ENCODE measurements around the gene SHH. TPM values are rescaled to one million over a fixed set of nuclear protein-coding genes. Genes with fewer than 3 reads are reported as not detected.
A peak's percentile ranks its signal among the peaks of the same experiment; 100 is the strongest.

Gene SHH
- total RNA-seq, 1 donor from 2014 or later = 16.7 TPM

GRCh38 chr7:155810770-155811559 lies 1.3 kb downstream of the SHH start:
- no peak for ATAC-seq
- intact Hi-C loops (cut with DNase I) = loop anchor here (10.0 kb wide), 1 partner anchor 654 kb away; no protein-coding TSS in a partner anchor
- DNase-seq (ENCODE audit: low spot score) = no peak

GRCh38 chr7:155809947-155810769 lies 2.1 kb downstream of the SHH start:
- no peak for DNase-seq (ENCODE audit: low spot score)
- ATAC-seq = no peak
- intact Hi-C loops (cut with DNase I) = loop anchor here (10.0 kb wide), 1 partner anchor 655 kb away; no protein-coding TSS in a partner anchor

- intact Hi-C loops (cut with DNase I) = no loop called here
- DNase-seq (ENCODE audit: low spot score) = no peak
- ATAC-seq = no peak
These were observed 2.8 kb downstream of the SHH start for GRCh38 chr7:155809332-155809946.

GRCh38 chr7:155808549-155809331 lies 3.5 kb downstream of the SHH start:
- DNase-seq (ENCODE audit: low spot score) = no peak
- no peak for ATAC-seq
- intact Hi-C loops (cut with DNase I) = no loop called here

GRCh38 chr7:155807789-155808548 lies 4.3 kb downstream of the SHH start:
- ATAC-seq = no peak
- no peak for DNase-seq (ENCODE audit: low spot score)
- intact Hi-C loops (cut with DNase I) = no loop called here

GRCh38 chr7:155807065-155807671 lies 5.1 kb downstream of the SHH start:
- DNase-seq (ENCODE audit: low spot score) (no peak), ATAC-seq (no peak)
- intact Hi-C loops (cut with DNase I) = no loop called here

GRCh38 chr7:155806096-155806871 lies 6.0 kb downstream of the SHH start:
- intact Hi-C loops (cut with DNase I) = no loop called here
- ATAC-seq (no peak), DNase-seq (ENCODE audit: low spot score) (no peak)

GRCh38 chr7:155805826-155806095 lies 6.5 kb downstream of the SHH start:
- DNase-seq (ENCODE audit: low spot score) (no peak), ATAC-seq (no peak)
- intact Hi-C loops (cut with DNase I) = no loop called here

GRCh38 chr7:155804897-155805825 lies 7.1 kb downstream of the SHH start:
- intact Hi-C loops (cut with DNase I) = no loop called here
- DNase-seq (ENCODE audit: low spot score) (no peak), ATAC-seq (peak; percentile 52)

GRCh38 chr7:155804431-155804831 lies 7.8 kb downstream of the SHH start:
- intact Hi-C loops (cut with DNase I) = no loop called here
- DNase-seq (ENCODE audit: low spot score) = no peak
- ATAC-seq = no peak

- peak; percentile 48 for DNase-seq (ENCODE audit: low spot score)
- no peak for ATAC-seq
- intact Hi-C loops (cut with DNase I) = no loop called here
These were observed 8.6 kb downstream of the SHH start for GRCh38 chr7:155803418-155804376.

- intact Hi-C loops (cut with DNase I) = no loop called here
- DNase-seq (ENCODE audit: low spot score) = no peak
These were observed 9.3 kb downstream of the SHH start for GRCh38 chr7:155802906-155803417.

GRCh38 chr7:155802291-155802690 lies 10.0 kb downstream of the SHH start:
- intact Hi-C loops (cut with DNase I) = no loop called here
- DNase-seq (ENCODE audit: low spot score) (no peak), ATAC-seq (no peak)

More at GRCh38 chr7:155802906-155803417, 9.3 kb downstream of the SHH start:
- ATAC-seq = no peak

GRCh38 chr7:155800741-155801267 lies 11.5 kb downstream of the SHH start:
- DNase-seq (ENCODE audit: low spot score) (no peak), ATAC-seq (no peak)
- intact Hi-C loops (cut with DNase I) = no loop called here

- DNase-seq (ENCODE audit: low spot score) (no peak), ATAC-seq (no peak)
- intact Hi-C loops (cut with DNase I) = no loop called here
These were observed 12.0 kb downstream of the SHH start for GRCh38 chr7:155800301-155800700.
